K562 (cell line): ENCODE measurements around the gene UBR1. TPM values are rescaled to one million over a fixed set of nuclear protein-coding genes. Genes with fewer than 3 reads are reported as not detected.

ENCODE experiments used
- REST ChIP-seq, 2 experiments: fragments of 450-650 bp; formaldehyde crosslinking in 1 of 2; IDR thresholded peaks; 2 replicates each; pipeline versions ENCODE4 v1.4.0 to v1.6.1; 2014 to 2020; ENCODE audit warnings: mild to moderate bottlenecking in 2 of 2, borderline replicate concordance in 1 of 2, low read depth in 1 of 2
- polyA plus RNA-seq, 8 experiments: library from polyadenylated mRNA; depleted of rRNA in 4 of 8; stranded (reverse) in 5 of 8; unstranded in 3 of 8; fragments of >200 nt; fragmentation: Nextera tagmentation in 2 of 8; fragmentation: Illumina TruSeq in 1 of 8; extraction: Ambion mirVana in 2 of 8; extraction: Trizol in 1 of 8; gene quantifications; 2 replicates each; pipeline versions ENCODE4 v1.2.1 to v1.2.3, GENCODE V29; 2011 to 2014; ENCODE audit warnings: inconsistent platforms in 1 of 8, missing spikeins in 1 of 8
- total RNA-seq, 7 experiments: library from RNA; depleted of rRNA in 6 of 7; stranded (reverse); fragments of >200 nt in 6 of 7; fragmentation: Illumina TruSeq in 2 of 7; extraction: Trizol in 2 of 7; gene quantifications; 2 replicates each; pipeline versions ENCODE4 v1.2.1 to v1.2.3, GENCODE V29; 2011 to 2021; ENCODE audit warnings: low replicate concordance in 1 of 7

Gene UBR1
- total and polyA plus RNA-seq, 9 of the 15 experiments (the other 6 are each of a cell fraction or from before 2014, with no cell fraction given): 5.8 to 30.7 (median 15.3) TPM

GRCh38 chr15:42919799-42920518 lies 185.9 kb downstream of the UBR1 start (continued):
- peak; percentile 20; the same call in 1 of the 2 replicates for TF ChIP-seq REST (IDR thresholded peaks at IDR 0.05; ENCODE audit: borderline replicate concordance)
- TF ChIP-seq REST (CRISPR knock-in tag; IDR thresholded peaks at IDR 0.05; ENCODE audit: low read depth): no peak
